ENCODE measurements around the gene SF3B4.
A peak's percentile ranks its signal among the peaks of the same experiment; 100 is the strongest.
"Not testable (repeated sequence)": the region's sequence is repeated elsewhere in the genome, so short reads cannot be mapped to it uniquely, and the experiment has no call there.

Gene SF3B4, protein sequence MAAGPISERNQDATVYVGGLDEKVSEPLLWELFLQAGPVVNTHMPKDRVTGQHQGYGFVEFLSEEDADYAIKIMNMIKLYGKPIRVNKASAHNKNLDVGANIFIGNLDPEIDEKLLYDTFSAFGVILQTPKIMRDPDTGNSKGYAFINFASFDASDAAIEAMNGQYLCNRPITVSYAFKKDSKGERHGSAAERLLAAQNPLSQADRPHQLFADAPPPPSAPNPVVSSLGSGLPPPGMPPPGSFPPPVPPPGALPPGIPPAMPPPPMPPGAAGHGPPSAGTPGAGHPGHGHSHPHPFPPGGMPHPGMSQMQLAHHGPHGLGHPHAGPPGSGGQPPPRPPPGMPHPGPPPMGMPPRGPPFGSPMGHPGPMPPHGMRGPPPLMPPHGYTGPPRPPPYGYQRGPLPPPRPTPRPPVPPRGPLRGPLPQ

DNA sequence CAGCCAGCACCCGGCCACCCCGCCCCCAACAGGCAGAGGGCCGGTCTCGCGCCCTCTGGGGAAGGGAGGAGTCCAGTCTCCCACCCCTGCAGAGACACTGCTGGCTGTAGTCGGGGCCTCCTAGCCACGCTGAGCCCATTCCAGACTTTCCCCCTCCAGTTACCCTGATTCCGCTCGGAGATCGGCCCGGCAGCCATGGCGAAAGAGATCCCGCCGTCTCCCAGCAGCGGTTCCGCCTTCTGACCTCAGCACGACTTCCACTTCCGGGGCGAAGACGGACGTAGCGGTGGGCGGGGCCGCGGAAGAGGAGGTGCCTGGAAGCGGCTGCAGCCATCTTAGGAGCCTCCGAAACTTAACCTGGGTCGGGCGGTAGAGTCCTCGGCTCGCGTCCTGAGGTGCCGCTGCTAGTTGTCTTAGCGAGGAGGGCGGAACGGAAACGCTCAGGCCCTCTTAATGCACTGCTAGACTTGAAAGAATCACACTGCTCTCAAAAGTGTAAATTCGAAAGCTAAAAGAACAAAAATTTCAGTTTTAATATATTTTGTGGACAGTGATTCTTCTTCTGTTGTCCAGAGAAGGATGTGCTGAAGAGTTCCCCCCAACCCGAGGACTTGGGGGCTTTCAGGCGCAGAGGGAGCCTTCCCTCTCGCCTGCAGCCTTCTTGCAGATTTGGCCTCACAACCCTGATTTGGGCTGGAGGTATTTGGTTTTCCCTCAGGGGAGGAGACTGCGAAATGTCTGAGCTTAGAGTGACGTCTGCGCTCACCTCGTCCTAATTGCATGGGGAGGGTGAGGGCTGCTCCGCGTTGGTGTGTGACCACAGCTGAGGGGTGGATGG is at the start of gene SF3B4:
Gene SF3B4 (minus strand): TSS at position 241 of the 838 bp plus-strand sequence. CDS start 44 bp downstream, at position 197.
- peak; percentile 96 for DNase-seq (ENCODE audit: low spot score)

GRCh38 chr1:149977345-149977744 is 49.7 kb upstream of the SF3B4 start:
- DNase-seq (ENCODE audit: low spot score), result no peak

GRCh38 chr1:149972547-149972946 is 44.9 kb upstream of the SF3B4 start:
- no peak for DNase-seq (ENCODE audit: low spot score)

GRCh38 chr1:149967646-149968045 is 40.0 kb upstream of the SF3B4 start:
- DNase-seq (ENCODE audit: low spot score), result no peak

GRCh38 chr1:149967041-149967440 is 39.4 kb upstream of the SF3B4 start:
- no peak for DNase-seq (ENCODE audit: low spot score)

GRCh38 chr1:149966405-149966804 is 38.8 kb upstream of the SF3B4 start:
- no peak for DNase-seq (ENCODE audit: low spot score)

GRCh38 chr1:149965440-149965839 is 37.8 kb upstream of the SF3B4 start:
- no peak for DNase-seq (ENCODE audit: low spot score)

DNA sequence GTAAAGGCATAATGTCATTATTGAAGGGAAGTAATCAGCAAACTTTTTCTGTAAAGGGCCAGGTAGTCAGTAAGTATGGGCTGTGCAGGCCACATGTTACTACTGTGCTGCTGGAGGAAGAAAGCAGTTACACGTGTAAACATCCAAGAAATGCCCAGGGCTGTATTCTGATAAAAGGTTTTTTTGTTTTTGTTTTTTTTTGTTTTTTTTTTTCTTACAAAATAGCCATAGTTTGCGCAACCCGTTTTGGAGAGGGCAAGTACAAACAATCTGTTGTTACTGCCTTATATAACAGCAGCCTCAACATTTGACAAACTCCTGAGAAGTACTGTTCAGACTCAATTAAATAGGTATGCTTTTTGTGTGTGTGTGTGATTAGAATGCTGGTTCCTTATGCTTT is 35.8 kb upstream of the SF3B4 start:
- DNase-seq (ENCODE audit: low spot score), result no peak

DNA sequence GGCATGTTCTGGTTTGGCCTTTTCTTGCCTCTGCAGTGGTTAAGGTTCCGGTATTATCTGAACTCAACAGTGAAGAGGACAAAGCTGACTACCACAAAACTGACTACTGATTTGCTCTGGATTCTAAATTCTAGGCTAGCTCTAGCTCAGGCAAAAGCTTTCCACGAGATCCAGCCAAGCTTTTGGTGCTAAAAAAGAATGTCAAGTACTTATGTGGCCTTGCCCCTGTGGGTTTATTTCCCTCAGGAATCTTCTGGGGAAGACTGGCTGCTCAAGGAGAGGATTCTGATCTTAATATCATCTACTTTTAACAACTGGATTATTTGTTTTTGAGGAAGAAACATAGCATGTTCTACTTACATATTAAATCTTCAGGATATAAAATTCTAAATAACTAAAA is 35.1 kb upstream of the SF3B4 start:
- DNase-seq (ENCODE audit: low spot score), result no peak

GRCh38 chr1:149962039-149962647 is 34.5 kb upstream of the SF3B4 start:
- DNase-seq (ENCODE audit: low spot score), result peak; percentile 74

- not testable (repeated sequence) for DNase-seq (ENCODE audit: low spot score)
Observed at GRCh38 chr1:149957548-149957947, 29.9 kb upstream of the SF3B4 start.

DNA sequence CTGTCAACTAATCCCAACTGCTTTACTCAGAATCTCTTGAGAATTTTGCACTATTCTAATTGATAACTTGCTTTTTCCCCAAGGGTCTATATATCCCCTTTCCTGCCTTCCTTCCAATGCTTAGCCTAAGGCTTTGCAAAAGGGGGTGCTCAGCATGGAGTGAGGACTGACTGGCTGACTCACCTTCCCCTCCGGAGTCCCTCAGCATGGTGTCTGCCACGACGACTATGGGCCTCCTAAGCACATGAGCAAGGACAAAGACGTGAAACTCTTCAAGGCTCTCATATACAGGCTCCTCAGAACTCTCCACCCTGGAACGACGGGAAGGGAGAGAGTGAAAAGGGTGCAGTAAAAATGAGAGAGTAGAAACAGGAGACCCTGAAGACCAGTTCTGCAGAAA is 22.3 kb upstream of the SF3B4 start:
- no peak for DNase-seq (ENCODE audit: low spot score)

DNA sequence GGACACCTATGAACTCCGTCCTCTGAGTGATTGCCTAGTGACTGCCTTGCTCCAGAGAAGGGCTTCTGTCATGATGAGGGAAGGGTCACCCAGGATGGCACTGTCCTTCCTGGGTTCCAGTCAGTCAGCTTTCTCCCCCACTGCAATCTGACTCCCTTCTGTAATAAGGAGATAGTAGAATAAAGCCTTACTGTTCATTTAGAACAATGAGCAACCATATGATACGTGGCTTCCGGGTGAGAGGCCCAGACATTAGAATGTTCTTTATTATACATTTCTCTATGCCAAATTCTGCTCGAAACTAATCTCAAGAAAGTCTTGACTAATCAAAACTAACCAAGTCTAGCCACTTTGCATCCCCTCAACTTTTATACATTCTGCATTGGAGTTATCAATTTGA is 17.6 kb upstream of the SF3B4 start:
- no peak for DNase-seq (ENCODE audit: low spot score)

DNA sequence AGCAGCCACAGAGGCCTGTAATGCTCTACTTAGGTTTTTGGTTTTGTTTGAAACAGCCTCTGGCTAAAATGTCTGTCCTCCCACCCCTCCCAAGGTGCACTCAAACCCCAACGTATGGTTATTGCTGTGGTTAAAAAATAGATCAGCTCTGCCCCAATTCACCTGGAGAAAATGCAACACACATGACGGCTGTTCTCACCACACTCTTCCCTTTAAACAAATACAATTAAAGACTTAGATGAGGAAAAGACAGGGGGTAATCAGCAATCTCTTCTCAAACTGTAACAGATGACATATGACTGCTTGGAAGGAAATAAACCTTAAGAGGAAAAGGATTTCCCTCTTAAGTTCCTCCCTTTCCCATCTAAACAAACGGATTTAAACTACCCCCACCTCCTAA is 15.3 kb upstream of the SF3B4 start:
- DNase-seq (ENCODE audit: low spot score), result no peak

DNA sequence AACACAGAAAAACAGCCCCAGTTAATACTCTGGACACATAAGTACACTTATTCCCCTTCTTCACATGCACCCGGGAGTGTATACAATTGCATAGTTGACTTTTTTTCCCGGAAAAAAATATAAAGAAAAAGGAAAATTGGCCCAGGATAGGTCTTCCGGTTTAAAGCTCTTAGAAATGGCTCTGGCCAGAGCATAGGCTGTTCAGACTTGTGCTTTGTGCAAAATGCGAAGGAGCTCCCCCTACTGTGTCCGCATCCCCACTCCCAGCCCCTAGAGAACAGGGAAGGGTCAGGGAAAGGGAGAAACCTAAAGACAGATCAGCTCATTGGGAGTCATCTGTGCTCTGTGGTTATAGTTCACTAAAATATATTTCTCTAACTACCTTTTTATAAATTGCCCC is 14.6 kb upstream of the SF3B4 start:
- DNase-seq (ENCODE audit: low spot score), result no peak

DNA sequence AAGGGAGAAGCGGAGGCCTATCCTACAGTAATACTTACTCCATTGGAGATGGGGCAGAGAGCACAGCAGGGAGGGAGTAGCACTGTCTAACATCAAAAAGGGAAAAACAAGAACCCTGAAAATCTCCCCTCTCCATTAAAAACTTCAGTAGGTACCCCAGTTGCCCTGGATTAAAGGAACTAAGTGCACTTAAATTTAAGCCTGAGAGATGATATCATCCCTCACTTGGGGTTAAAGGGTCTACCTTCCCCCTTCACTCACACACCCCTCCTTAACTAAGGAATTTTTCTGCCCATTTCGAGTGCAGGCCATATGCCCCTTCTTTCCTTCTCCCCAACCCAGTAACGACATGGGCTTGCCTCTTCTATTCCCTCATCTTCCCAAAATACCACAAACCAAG is 12.8 kb upstream of the SF3B4 start:
- DNase-seq (ENCODE audit: low spot score), result no peak

- not testable (repeated sequence) for DNase-seq (ENCODE audit: low spot score)
Observed at GRCh38 chr1:149938668-149939003, 11.0 kb upstream of the SF3B4 start.

DNA sequence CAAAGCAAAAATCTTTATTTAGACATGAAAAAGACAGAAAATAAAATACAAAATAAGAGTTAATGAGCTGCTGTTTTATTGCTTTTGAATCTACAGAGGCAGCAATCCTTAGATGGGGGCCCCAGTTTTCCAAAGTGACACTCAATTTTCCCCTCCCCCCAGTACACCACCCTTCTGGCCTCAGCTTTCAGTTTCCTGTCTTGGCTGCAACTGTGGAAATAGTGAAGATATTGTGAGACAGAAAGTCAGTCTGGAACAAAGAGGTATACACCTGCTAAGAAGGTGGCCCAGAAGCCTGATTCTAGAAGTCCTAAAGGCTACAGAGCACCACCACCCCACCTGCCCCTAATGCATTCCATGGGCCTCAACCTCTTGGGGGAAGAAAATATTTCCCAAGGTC is 10.2 kb upstream of the SF3B4 start:
- DNase-seq (ENCODE audit: low spot score), result no peak

- DNase-seq (ENCODE audit: low spot score), result peak; percentile 77
Observed at GRCh38 chr1:149936992-149937705, 9.5 kb upstream of the SF3B4 start.

DNA sequence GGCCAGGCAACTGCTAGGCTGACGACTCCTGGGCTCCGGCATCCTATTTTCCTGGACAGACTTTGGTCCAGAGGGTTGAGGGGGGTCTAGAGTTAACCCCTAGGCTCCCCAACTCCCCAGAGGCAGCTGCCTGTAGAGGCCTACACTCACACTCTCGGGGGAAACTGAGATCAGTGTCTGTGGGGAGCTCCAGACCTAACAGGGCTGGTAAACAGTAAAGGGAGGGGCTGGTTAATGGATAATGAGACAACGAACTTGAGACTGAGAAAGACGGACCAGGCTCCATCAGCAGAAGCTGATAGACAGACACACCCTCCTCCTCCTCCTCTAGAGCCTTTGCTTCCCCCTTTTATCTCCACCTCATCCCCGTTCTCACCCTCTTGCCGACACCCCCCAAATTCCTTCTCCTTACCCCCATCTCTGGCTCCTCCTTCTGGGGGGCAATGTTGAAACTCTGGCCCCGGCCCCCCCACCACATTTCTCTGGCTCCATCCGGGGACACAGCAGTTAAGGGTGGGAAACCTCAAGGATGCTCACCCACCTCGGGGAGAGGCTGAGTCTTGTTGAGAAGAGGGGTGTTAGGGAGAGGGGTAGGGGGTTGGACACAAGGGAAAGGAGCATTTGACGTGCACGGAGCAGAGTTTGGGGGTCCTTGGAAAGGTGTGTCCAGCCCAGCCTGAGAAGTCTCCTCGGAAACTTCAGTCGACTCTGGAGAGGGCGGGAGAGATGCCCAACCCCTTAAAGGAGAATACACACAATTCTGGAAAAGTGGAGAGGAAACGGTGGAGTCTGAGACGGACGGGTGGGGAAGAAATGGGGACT is 8.8 kb upstream of the SF3B4 start, which contains the start of gene MTMR11:
Gene MTMR11 (minus strand): TSS at position 710 of the 822 bp plus-strand sequence. CDS start 232 bp downstream, at position 478.
- DNase-seq (ENCODE audit: low spot score), result peak; percentile 69

DNA sequence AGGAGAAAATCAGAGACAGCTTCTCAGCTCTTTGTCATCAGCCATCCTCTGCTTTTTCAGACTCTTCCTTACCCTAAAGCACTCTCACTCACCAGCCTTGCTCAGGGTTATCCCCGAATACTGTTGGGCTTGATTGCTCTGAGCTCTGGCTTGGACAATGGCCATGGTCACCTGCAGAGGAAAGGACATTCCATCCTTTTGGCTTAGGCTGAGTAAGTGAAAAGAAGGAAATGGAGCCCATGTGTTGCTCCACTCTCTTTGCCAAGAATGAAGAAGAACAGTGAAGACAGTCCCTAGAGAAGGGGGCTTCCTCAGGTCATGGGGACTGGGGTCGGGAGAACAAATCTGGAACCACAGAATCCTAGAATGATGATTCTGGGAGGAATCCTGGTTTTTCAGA is 6.8 kb upstream of the SF3B4 start:
- no peak for DNase-seq (ENCODE audit: low spot score)
